ENCODE results near the gene KCNRG. TPM values are rescaled to one million over a fixed set of nuclear protein-coding genes. Genes with fewer than 3 reads are reported as not detected.
A peak's percentile ranks its signal among the peaks of the same experiment; 100 is the strongest.

The KCNRG gene
- total RNA-seq, 2 experiments from 2014 or later, result 0.30 to 0.65 TPM

- no peak overlapping the region for H3K27ac Mint-ChIP-seq
- no peak overlapping the region for H3K4me3 Mint-ChIP-seq
- ChIA-PET CTCF (no interaction called here), POLR2A (interaction anchor here (1.4 kb wide), 1 partner anchor 17 kb away, joined by 4 read pairs; no protein-coding TSS in a partner anchor)
- peaks cover 3% of the 10 kb centered on the region for H3K4me1 Mint-ChIP-seq
- no peaks in the 10 kb centered on the region for H3K27me3 Mint-ChIP-seq
- DNase-seq, result no peak
- peaks cover 72% of the 10 kb centered on the region for H3K36me3 Mint-ChIP-seq (ENCODE audit: low read depth)
- H3K9me3 Mint-ChIP-seq, result no peaks in the 10 kb centered on the region
These were observed 506 bp downstream of the KCNRG start for GRCh38 chr13:50015750-50016149.

GRCh38 chr13:50016444-50016843 lies 1.2 kb downstream of the KCNRG start:
- POLR2A ChIA-PET, result no interaction called here
- Mint-ChIP-seq H3K9me3 (no peaks in the 10 kb centered on the region), H3K4me1 (peaks cover 3% of the 10 kb centered on the region), H3K4me3 (no peak overlapping the region), H3K27ac (no peak overlapping the region), H3K36me3 (ENCODE audit: low read depth) (peaks cover 71% of the 10 kb centered on the region), H3K27me3 (no peaks in the 10 kb centered on the region)
- no peak for DNase-seq
- CTCF ChIA-PET, result interaction anchor here (1.2 kb wide), 1 partner anchor 40 kb away, joined by 4 read pairs; no protein-coding TSS in a partner anchor

- peaks cover 3% of the 10 kb centered on the region for H3K4me1 Mint-ChIP-seq
- no peaks in the 10 kb centered on the region for H3K27me3 Mint-ChIP-seq
- no peaks in the 10 kb centered on the region for H3K9me3 Mint-ChIP-seq
- DNase-seq, result no peak
- H3K4me3 Mint-ChIP-seq, result no peak overlapping the region
- peaks cover 68% of the 10 kb centered on the region for H3K36me3 Mint-ChIP-seq (ENCODE audit: low read depth)
- POLR2A ChIA-PET, result no interaction called here
- H3K27ac Mint-ChIP-seq, result no peak overlapping the region
- CTCF ChIA-PET, result interaction anchor here (1.1 to 1.5 kb wide), 3 partner anchors 19 to 86 kb away, joined by 3 to 5 read pairs (median 3); no protein-coding TSS in a partner anchor
These were observed 2.6 kb downstream of the KCNRG start for GRCh38 chr13:50017819-50018218.

- Mint-ChIP-seq H3K36me3 (ENCODE audit: low read depth) (peaks cover 72% of the 10 kb centered on the region), H3K27ac (no peak overlapping the region), H3K4me3 (no peak overlapping the region), H3K27me3 (no peaks in the 10 kb centered on the region), H3K9me3 (no peaks in the 10 kb centered on the region), H3K4me1 (peaks cover 3% of the 10 kb centered on the region)
- no peak for DNase-seq
- ChIA-PET POLR2A (interaction anchor here (0.7 to 1.1 kb wide), 2 partner anchors 13 to 27 kb away, joined by 3 read pairs; no protein-coding TSS in a partner anchor), CTCF (no interaction called here)
These were observed 10.2 kb downstream of the KCNRG start for GRCh38 chr13:50025436-50025835.

- ChIA-PET POLR2A (no interaction called here), CTCF (no interaction called here)
- Mint-ChIP-seq H3K4me1 (peaks cover 3% of the 10 kb centered on the region), H3K4me3 (no peak overlapping the region), H3K27ac (no peak overlapping the region), H3K36me3 (ENCODE audit: low read depth) (peaks cover 64% of the 10 kb centered on the region), H3K9me3 (no peaks in the 10 kb centered on the region), H3K27me3 (no peaks in the 10 kb centered on the region)
- DNase-seq, result no peak
These were observed 11.7 kb downstream of the KCNRG start for GRCh38 chr13:50026788-50027473.

GRCh38 chr13:50030315-50030714 lies 15.1 kb downstream of the KCNRG start:
- Mint-ChIP-seq H3K27me3 (no peaks in the 10 kb centered on the region), H3K36me3 (ENCODE audit: low read depth) (peaks cover 36% of the 10 kb centered on the region), H3K27ac (no peak overlapping the region), H3K9me3 (no peaks in the 10 kb centered on the region), H3K4me1 (peaks cover 3% of the 10 kb centered on the region), H3K4me3 (no peak overlapping the region)
- no peak for DNase-seq
- POLR2A ChIA-PET, result no interaction called here
- CTCF ChIA-PET, result interaction anchor here (0.6 kb wide), 1 partner anchor 62 kb away, joined by 3 read pairs; no protein-coding TSS in a partner anchor

GRCh38 chr13:50033725-50034124 lies 18.5 kb downstream of the KCNRG start:
- peaks cover 3% of the 10 kb centered on the region for H3K4me1 Mint-ChIP-seq
- no peak for DNase-seq
- no peaks in the 10 kb centered on the region for H3K27me3 Mint-ChIP-seq
- H3K9me3 Mint-ChIP-seq, result no peaks in the 10 kb centered on the region
- H3K4me3 Mint-ChIP-seq, result no peak overlapping the region
- no peak overlapping the region for H3K27ac Mint-ChIP-seq
- H3K36me3 Mint-ChIP-seq (ENCODE audit: low read depth), result peaks cover 16% of the 10 kb centered on the region
- ChIA-PET POLR2A (interaction anchor here (1.2 to 1.4 kb wide), 2 partner anchors 9 to 47 kb away, joined by 3 to 4 read pairs; no protein-coding TSS in a partner anchor), CTCF (interaction anchor here (1.7 kb wide), 1 partner anchor 57 kb away, joined by 3 read pairs; no protein-coding TSS in a partner anchor)

- H3K4me3 Mint-ChIP-seq, result no peak overlapping the region
- ChIA-PET CTCF (interaction anchor here (1.1 kb wide), 1 partner anchor 39 kb away, joined by 4 read pairs; no protein-coding TSS in a partner anchor), POLR2A (interaction anchor here (1.3 to 1.6 kb wide), 2 partner anchors 41 to 44 kb away, joined by 3 to 7 read pairs; partner anchors contain the start of gene TRIM13)
- H3K36me3 Mint-ChIP-seq (ENCODE audit: low read depth), result peaks cover 24% of the 10 kb centered on the region
- no peak overlapping the region for H3K27ac Mint-ChIP-seq
- H3K27me3 Mint-ChIP-seq, result no peaks in the 10 kb centered on the region
- no peaks in the 10 kb centered on the region for H3K9me3 Mint-ChIP-seq
- H3K4me1 Mint-ChIP-seq, result no peaks in the 10 kb centered on the region
- no peak for DNase-seq
These were observed 22.5 kb downstream of the KCNRG start for GRCh38 chr13:50037788-50038187.

- no peak for DNase-seq
- POLR2A ChIA-PET, result interaction anchor here (0.6 to 1.3 kb wide), 3 partner anchors 12 to 616 kb away, joined by 3 to 7 read pairs (median 3); partner anchors contain the start of gene TRIM13
- H3K4me1 Mint-ChIP-seq, result no peaks in the 10 kb centered on the region
- CTCF ChIA-PET, result interaction anchor here (0.6 to 1.1 kb wide), 2 partner anchors 39 to 63 kb away, joined by 3 to 4 read pairs; no protein-coding TSS in a partner anchor
- H3K4me3 Mint-ChIP-seq, result no peak overlapping the region
- H3K27me3 Mint-ChIP-seq, result no peaks in the 10 kb centered on the region
- no peaks in the 10 kb centered on the region for H3K9me3 Mint-ChIP-seq
- H3K27ac Mint-ChIP-seq, result no peak overlapping the region
- peaks cover 29% of the 10 kb centered on the region for H3K36me3 Mint-ChIP-seq (ENCODE audit: low read depth)
These were observed 23.0 kb downstream of the KCNRG start for GRCh38 chr13:50038266-50038665.

- ChIA-PET CTCF (no interaction called here), POLR2A (interaction anchor here (1.3 kb wide), 1 partner anchor 17 kb away, joined by 3 read pairs; no protein-coding TSS in a partner anchor)
- Mint-ChIP-seq H3K9me3 (no peaks in the 10 kb centered on the region), H3K36me3 (ENCODE audit: low read depth) (peaks cover 53% of the 10 kb centered on the region), H3K4me1 (peaks cover 29% of the 10 kb centered on the region), H3K27ac (peak overlapping the region; percentile 51), H3K27me3 (no peaks in the 10 kb centered on the region), H3K4me3 (no peak overlapping the region)
- no peak for DNase-seq
These were observed 37.2 kb downstream of the KCNRG start for GRCh38 chr13:50052478-50052877.

- CTCF ChIA-PET, result no interaction called here
- peaks cover 36% of the 10 kb centered on the region for H3K4me1 Mint-ChIP-seq
These were observed 38.6 kb downstream of the KCNRG start for GRCh38 chr13:50053844-50054243.

GRCh38 chr13:50055454-50055853 lies 40.2 kb downstream of the KCNRG start:
- no peak for DNase-seq
- H3K36me3 Mint-ChIP-seq (ENCODE audit: low read depth), result peaks cover 71% of the 10 kb centered on the region
- H3K9me3 Mint-ChIP-seq, result no peaks in the 10 kb centered on the region
- no peak overlapping the region for H3K27ac Mint-ChIP-seq
- no peaks in the 10 kb centered on the region for H3K27me3 Mint-ChIP-seq
- ChIA-PET POLR2A (no interaction called here), CTCF (no interaction called here)
- H3K4me1 Mint-ChIP-seq, result peaks cover 37% of the 10 kb centered on the region
- H3K4me3 Mint-ChIP-seq, result no peak overlapping the region

More at GRCh38 chr13:50053844-50054243, 38.6 kb downstream of the KCNRG start:
- no peak overlapping the region for H3K4me3 Mint-ChIP-seq
- no peaks in the 10 kb centered on the region for H3K27me3 Mint-ChIP-seq
- H3K36me3 Mint-ChIP-seq (ENCODE audit: low read depth), result peaks cover 62% of the 10 kb centered on the region
- POLR2A ChIA-PET, result no interaction called here
- no peaks in the 10 kb centered on the region for H3K9me3 Mint-ChIP-seq
- DNase-seq, result no peak
- no peak overlapping the region for H3K27ac Mint-ChIP-seq

GRCh38 chr13:50060718-50061117 lies 45.5 kb downstream of the KCNRG start:
- ChIA-PET CTCF (no interaction called here), POLR2A (interaction anchor here (1.5 kb wide), 2 partner anchors 9 to 20 kb away, joined by 5 read pairs; no protein-coding TSS in a partner anchor)
- Mint-ChIP-seq H3K36me3 (ENCODE audit: low read depth) (peaks cover 44% of the 10 kb centered on the region), H3K4me3 (no peak overlapping the region), H3K9me3 (no peaks in the 10 kb centered on the region), H3K27me3 (no peaks in the 10 kb centered on the region), H3K4me1 (peaks cover 16% of the 10 kb centered on the region), H3K27ac (no peak overlapping the region)
- no peak for DNase-seq

Measured in activated CD4-positive, alpha-beta memory T cell treated with anti-CD3 and anti-CD28 coated beads, Interleukin-2, amount 10 ng/mL, durations not matched to agents 7 days and 5 days (primary cell).